Endothelial cell of umbilical vein (primary cell): ENCODE data around the gene SORL1. TPM values are rescaled to one million over a fixed set of nuclear protein-coding genes. Genes with fewer than 3 reads are reported as not detected.

Experiments
- BruUV-seq: library from RNA; stranded (reverse); fragments of 400-500 nt; replicated peaks from 2 replicates; lab custom pipeline; 2021; lab: Mats Ljungman, UMichigan
- CTCF ChIA-PET: fragments of 300-600, 350-600 bp; sonication (Branson Sonifier 250); formaldehyde crosslinking; loops from one replicate; lab custom pipeline; 2021; ENCODE audit warnings: antibody characterized with exemption, inconsistent platforms; lab: Charles Lee
- POLR2A ChIA-PET: fragments of 300-600, 350-600 bp; sonication (Branson Sonifier 250); formaldehyde crosslinking; loops from one replicate; lab custom pipeline; 2021; ENCODE audit warnings: antibody characterized with exemption, inconsistent platforms; lab: Charles Lee
- DNase-seq: peaks from one replicate; pipeline ENCODE4 v3.0.0-alpha.2; 2011; ENCODE audit warnings: low read depth, low spot score
- FAIRE-seq: peaks from 2 replicates; lab custom pipeline; 2011; peaks lifted over from hg19 to GRCh38; lab: Jason Lieb, UNC
- H2AFZ ChIP-seq: 2 replicates; pipeline ENCODE4 v1.6.0; 2012; ENCODE audit warnings: low read depth, low read length, control low read depth, inconsistent platforms
- H3K27ac ChIP-seq: 2 replicates; pipeline ENCODE4 v1.5.1; 2011; ENCODE audit warnings: low read depth, mild to moderate bottlenecking, control low read depth, low read length, moderate library complexity; ENCODE audit not compliant: insufficient read depth
- H3K27me3 ChIP-seq, 2 experiments: 2 replicates each; pipeline versions ENCODE4 v1.6.0 to v1.6.1; 2011; ENCODE audit warnings: low read length in 2 of 2, mixed read lengths in 1 of 2; ENCODE audit not compliant: control insufficient read depth in 2 of 2, insufficient read depth in 2 of 2
- H3K36me3 ChIP-seq, 2 experiments: 2 replicates in 1 of 2; 3 replicates in 1 of 2; pipeline ENCODE4 v1.5.1; 2011; ENCODE audit warnings: low read length in 2 of 2, mild to moderate bottlenecking in 1 of 2, moderate library complexity in 1 of 2; ENCODE audit not compliant: control insufficient read depth in 2 of 2, insufficient read depth in 2 of 2; ENCODE audit errors: extremely low read depth in 1 of 2
- H3K4me1 ChIP-seq: 3 replicates; pipeline ENCODE4 v1.5.1; 2011; ENCODE audit warnings: mild to moderate bottlenecking, low read length; ENCODE audit not compliant: control insufficient read depth, insufficient read depth; ENCODE audit errors: extremely low read depth
- H3K4me2 ChIP-seq: 2 replicates; pipeline ENCODE4 v1.6.1; 2011; ENCODE audit warnings: low read length, control low read depth, mixed read lengths; ENCODE audit not compliant: insufficient read depth
- H3K4me3 ChIP-seq, 3 experiments: fragments of 200-600 bp in 1 of 3; sonication (generic), shearing (Covaris generic) in 1 of 3; replicated peaks in 1 of 3; 2 replicates each; pipeline ENCODE4 v1.5.1; 2011 to 2016; ENCODE audit warnings: control low read depth in 3 of 3, low read length in 3 of 3, mild to moderate bottlenecking in 2 of 3, inconsistent platforms in 1 of 3, low read depth in 1 of 3, moderate library complexity in 1 of 3; ENCODE audit not compliant: insufficient read depth in 1 of 3
- H3K79me2 ChIP-seq: 2 replicates; pipeline ENCODE4 v1.6.0; 2012; ENCODE audit warnings: low read length, inconsistent platforms; ENCODE audit not compliant: control insufficient read depth, insufficient read depth
- H3K9ac ChIP-seq: replicated peaks from 2 replicates; pipeline ENCODE3; 2011; ENCODE audit warnings: low read length, control low read depth; ENCODE audit not compliant: insufficient read depth; ENCODE audit errors: extremely low read depth
- H3K9me1 ChIP-seq: replicated peaks from 3 replicates; pipeline ENCODE4 v1.6.0; 2011; ENCODE audit warnings: mild to moderate bottlenecking, low read length; ENCODE audit not compliant: control insufficient read depth, insufficient read depth; ENCODE audit errors: extremely low read depth
- H3K9me3 ChIP-seq: replicated peaks from 2 replicates; pipeline ENCODE4 v1.5.1; 2012; ENCODE audit warnings: low read length, inconsistent platforms; ENCODE audit not compliant: control insufficient read depth, insufficient read depth
- H4K20me1 ChIP-seq: replicated peaks from 2 replicates; pipeline ENCODE3; 2011; ENCODE audit warnings: mild to moderate bottlenecking, low read length; ENCODE audit not compliant: control insufficient read depth, insufficient read depth; ENCODE audit errors: extremely low read depth
- EZH2 ChIP-seq: IDR thresholded peaks from 2 replicates; pipeline ENCODE4 v1.6.1; 2012; ENCODE audit warnings: borderline replicate concordance, low read depth, mild to moderate bottlenecking, moderate library complexity, low read length, inconsistent platforms; ENCODE audit not compliant: severe bottlenecking
- FOS ChIP-seq: IDR thresholded peaks from 2 replicates; pipeline ENCODE4 v1.6.1; 2011; ENCODE audit warnings: mild to moderate bottlenecking, low read length, moderate library complexity, borderline replicate concordance; ENCODE audit not compliant: insufficient read depth
- GATA2 ChIP-seq: IDR thresholded peaks from 2 replicates; pipeline ENCODE4 v1.7.0; 2011; ENCODE audit warnings: low read depth, mild to moderate bottlenecking, moderate library complexity, mixed read lengths, low read length; ENCODE audit not compliant: insufficient read length, insufficient read depth
- JUN ChIP-seq: IDR thresholded peaks from 2 replicates; pipeline ENCODE4 v1.6.1; 2011; ENCODE audit warnings: borderline replicate concordance, low read depth; ENCODE audit not compliant: insufficient read length, insufficient read depth
- POLR2A ChIP-seq: IDR thresholded peaks from 2 replicates; pipeline ENCODE4 v1.6.1; 2012; ENCODE audit warnings: low read depth, mild to moderate bottlenecking, control low read depth, low read length
- dilution Hi-C: fragments of 300-500 bp; cut with MboI; formaldehyde crosslinking; loops from one replicate; pipeline ENCODE4 v1.15.0; 2019; ENCODE audit warnings: low sequenced_read_pairs; ENCODE audit not compliant: extremely low pct_ligation_motif_present
- intact Hi-C: fragments of 100-400 bp; cut with micrococcal nuclease; formaldehyde crosslinking; loops from one replicate; pipeline ENCODE4 v1.10.0; 2022
- polyA plus RNA-seq, 4 experiments: library from polyadenylated mRNA; depleted of rRNA in 3 of 4; stranded (reverse) in 3 of 4; unstranded in 1 of 4; fragments of >200 nt; gene quantifications; 2 replicates each; pipeline versions ENCODE4 v1.2.1 to v1.2.3, GENCODE V29; 2011 to 2012; ENCODE audit warnings: missing spikeins in 1 of 4
- total RNA-seq: library from RNA; stranded (reverse); gene quantifications from 2 replicates; pipeline ENCODE4 v1.2.3, GENCODE V29; 2021
- TF ChIP-seq, protein P1 (sequence below), 2 donors: IDR thresholded peaks; 1 replicate in 1 of 2; 2 replicates in 1 of 2; pipeline ENCODE4 v1.5.1; 2011; ENCODE audit warnings: low read length in 2 of 2, mild to moderate bottlenecking in 2 of 2, moderate library complexity in 2 of 2, control low read depth in 1 of 2, inconsistent platforms in 1 of 2, low read depth in 1 of 2; ENCODE audit not compliant: insufficient read depth in 1 of 2; ENCODE audit errors: extremely low read depth in 1 of 2
- TF ChIP-seq, protein P2 (sequence below): IDR thresholded peaks from 2 replicates; pipeline ENCODE4 v1.6.1; 2011; ENCODE audit not compliant: insufficient read depth, insufficient read length

SORL1 gene
- total and polyA plus RNA-seq, 2 donors (not counting 3 experiments of a cell fraction or from before 2014, with no cell fraction given), result 0.17 to 0.31 TPM

GRCh38 chr11:121460941-121461514 lies 8.9 kb downstream of the SORL1 start:
- DNase-seq (no peak), FAIRE-seq (no peak)
- peaks cover 19% of the 10 kb centered on the region for H3K4me1 ChIP-seq
- H4K20me1 ChIP-seq, result no peaks in the 10 kb centered on the region
- peaks cover 0 to 5% of the 10 kb centered on the region in 2 experiments for H3K27me3 ChIP-seq
- intact Hi-C loops (no loop called here), dilution Hi-C loops (no loop called here)
- H3K9me1 ChIP-seq, result no peaks in the 10 kb centered on the region
- POLR2A ChIA-PET, result no interaction called here
- H3K4me2 ChIP-seq, result no peak overlapping the region
- H3K27ac ChIP-seq, result no peak overlapping the region
- CTCF ChIA-PET, result no interaction called here
- BruUV-seq, result no TSS peak
- H3K36me3 ChIP-seq, result no peaks in the 10 kb centered on the region
- H3K9ac ChIP-seq, result no peak overlapping the region
- no peak overlapping the region for H3K4me3 ChIP-seq
- no peak overlapping the region for H2AFZ ChIP-seq
- TF ChIP-seq POLR2A (no peak), EZH2 (no peak), JUN (no peak), FOS (no peak), GATA2 (no peak)
- TF ChIP-seq, protein P1, sequence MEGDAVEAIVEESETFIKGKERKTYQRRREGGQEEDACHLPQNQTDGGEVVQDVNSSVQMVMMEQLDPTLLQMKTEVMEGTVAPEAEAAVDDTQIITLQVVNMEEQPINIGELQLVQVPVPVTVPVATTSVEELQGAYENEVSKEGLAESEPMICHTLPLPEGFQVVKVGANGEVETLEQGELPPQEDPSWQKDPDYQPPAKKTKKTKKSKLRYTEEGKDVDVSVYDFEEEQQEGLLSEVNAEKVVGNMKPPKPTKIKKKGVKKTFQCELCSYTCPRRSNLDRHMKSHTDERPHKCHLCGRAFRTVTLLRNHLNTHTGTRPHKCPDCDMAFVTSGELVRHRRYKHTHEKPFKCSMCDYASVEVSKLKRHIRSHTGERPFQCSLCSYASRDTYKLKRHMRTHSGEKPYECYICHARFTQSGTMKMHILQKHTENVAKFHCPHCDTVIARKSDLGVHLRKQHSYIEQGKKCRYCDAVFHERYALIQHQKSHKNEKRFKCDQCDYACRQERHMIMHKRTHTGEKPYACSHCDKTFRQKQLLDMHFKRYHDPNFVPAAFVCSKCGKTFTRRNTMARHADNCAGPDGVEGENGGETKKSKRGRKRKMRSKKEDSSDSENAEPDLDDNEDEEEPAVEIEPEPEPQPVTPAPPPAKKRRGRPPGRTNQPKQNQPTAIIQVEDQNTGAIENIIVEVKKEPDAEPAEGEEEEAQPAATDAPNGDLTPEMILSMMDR (IDR thresholded peaks at IDR 0.05; ENCODE audit: extremely low read depth in 1 of 2, insufficient read depth in 1 of 2, low read depth in 1 of 2, low read length in 2 of 2), result no peak
- TF ChIP-seq, protein P2, sequence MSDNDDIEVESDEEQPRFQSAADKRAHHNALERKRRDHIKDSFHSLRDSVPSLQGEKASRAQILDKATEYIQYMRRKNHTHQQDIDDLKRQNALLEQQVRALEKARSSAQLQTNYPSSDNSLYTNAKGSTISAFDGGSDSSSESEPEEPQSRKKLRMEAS, result no peak
- H3K9me3 ChIP-seq, result no peaks in the 10 kb centered on the region
- no peaks in the 10 kb centered on the region for H3K79me2 ChIP-seq
